Measurements from ENCODE around the gene CSK. TPM values are rescaled to one million over a fixed set of nuclear protein-coding genes. Genes with fewer than 3 reads are reported as not detected.

The CSK gene
- total and polyA plus RNA-seq, 4 donors, result 6.9 to 41.7 (median 24.1) TPM

DNA sequence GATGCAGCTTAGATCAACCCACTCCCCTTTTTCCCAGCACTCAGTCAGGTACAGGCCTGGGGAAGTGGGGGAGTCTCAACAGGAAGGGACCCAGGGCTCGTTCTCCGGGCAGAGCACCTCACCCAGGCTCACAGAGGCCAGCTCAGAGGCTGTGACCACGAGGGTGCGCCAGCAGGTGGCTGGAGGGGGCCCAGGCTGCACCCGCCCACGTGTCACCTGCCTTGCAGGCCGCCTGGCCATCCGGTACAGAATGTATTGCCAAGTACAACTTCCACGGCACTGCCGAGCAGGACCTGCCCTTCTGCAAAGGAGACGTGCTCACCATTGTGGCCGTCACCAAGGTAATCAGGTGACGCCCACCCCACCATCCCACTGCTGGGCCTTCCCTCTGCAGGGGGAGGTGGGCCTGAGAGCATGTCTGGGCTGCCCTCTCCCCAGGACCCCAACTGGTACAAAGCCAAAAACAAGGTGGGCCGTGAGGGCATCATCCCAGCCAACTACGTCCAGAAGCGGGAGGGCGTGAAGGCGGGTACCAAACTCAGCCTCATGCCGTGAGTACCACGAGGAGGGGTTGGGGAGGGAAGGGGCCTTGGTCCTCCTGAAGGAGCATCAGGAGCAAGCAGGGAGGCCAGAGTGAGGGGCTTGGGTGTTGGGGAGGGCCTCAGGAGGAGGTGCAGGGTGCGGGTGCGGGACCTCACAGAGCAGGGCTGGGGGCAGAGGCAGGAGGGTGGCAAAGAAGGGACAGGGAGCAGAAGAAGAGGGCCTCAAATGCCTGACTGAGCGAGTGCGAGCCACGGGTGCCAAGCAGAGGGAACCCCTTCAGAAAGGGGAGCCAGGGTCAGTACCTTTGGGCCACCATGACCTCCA, 16.7 kb downstream of the CSK start:
- no peaks in the 10 kb centered on the region for H3K27me3 ChIP-seq (ENCODE audit: control insufficient read depth in 4 of 4, insufficient read depth in 4 of 4, low read length in 3 of 4)
- H3K27ac ChIP-seq (ENCODE audit: low read depth in 1 of 2, low read length in 2 of 2), result peak overlapping the region; percentile 76 to 77
- no peaks in the 10 kb centered on the region for H3K9me3 ChIP-seq (ENCODE audit: control insufficient read depth in 4 of 4, low read length in 3 of 4)
- H3K4me3 ChIP-seq (ENCODE audit: low read depth in 1 of 3, low read length in 3 of 3), result no peak overlapping the region
- DNase-seq (ENCODE audit: low spot score), result no peak
- 51% methylated on average over 25 of the region's 25 CpGs for WGBS
- no peak for TF ChIP-seq FOXA1 (IDR thresholded peaks at IDR 0.05)
- TF ChIP-seq, protein P1, sequence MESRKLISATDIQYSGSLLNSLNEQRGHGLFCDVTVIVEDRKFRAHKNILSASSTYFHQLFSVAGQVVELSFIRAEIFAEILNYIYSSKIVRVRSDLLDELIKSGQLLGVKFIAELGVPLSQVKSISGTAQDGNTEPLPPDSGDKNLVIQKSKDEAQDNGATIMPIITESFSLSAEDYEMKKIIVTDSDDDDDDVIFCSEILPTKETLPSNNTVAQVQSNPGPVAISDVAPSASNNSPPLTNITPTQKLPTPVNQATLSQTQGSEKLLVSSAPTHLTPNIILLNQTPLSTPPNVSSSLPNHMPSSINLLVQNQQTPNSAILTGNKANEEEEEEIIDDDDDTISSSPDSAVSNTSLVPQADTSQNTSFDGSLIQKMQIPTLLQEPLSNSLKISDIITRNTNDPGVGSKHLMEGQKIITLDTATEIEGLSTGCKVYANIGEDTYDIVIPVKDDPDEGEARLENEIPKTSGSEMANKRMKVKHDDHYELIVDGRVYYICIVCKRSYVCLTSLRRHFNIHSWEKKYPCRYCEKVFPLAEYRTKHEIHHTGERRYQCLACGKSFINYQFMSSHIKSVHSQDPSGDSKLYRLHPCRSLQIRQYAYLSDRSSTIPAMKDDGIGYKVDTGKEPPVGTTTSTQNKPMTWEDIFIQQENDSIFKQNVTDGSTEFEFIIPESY (IDR thresholded peaks at IDR 0.05), result no peak
- TF ChIP-seq JUND (IDR thresholded peaks at IDR 0.05), result no peak
- peak in 1 of 2 donors; percentile 86 for TF ChIP-seq EGR1 (IDR thresholded peaks at IDR 0.05; ENCODE audit: low read depth in 2 of 2)
- peak; percentile 39 to 55 for TF ChIP-seq RAD21 (IDR thresholded peaks at IDR 0.05)
- TF ChIP-seq SP1 (IDR thresholded peaks at IDR 0.05), result peak; percentile 40
- TF ChIP-seq, protein P2, sequence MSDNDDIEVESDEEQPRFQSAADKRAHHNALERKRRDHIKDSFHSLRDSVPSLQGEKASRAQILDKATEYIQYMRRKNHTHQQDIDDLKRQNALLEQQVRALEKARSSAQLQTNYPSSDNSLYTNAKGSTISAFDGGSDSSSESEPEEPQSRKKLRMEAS (IDR thresholded peaks at IDR 0.05), result peak; percentile 94
- TF ChIP-seq, protein P3, sequence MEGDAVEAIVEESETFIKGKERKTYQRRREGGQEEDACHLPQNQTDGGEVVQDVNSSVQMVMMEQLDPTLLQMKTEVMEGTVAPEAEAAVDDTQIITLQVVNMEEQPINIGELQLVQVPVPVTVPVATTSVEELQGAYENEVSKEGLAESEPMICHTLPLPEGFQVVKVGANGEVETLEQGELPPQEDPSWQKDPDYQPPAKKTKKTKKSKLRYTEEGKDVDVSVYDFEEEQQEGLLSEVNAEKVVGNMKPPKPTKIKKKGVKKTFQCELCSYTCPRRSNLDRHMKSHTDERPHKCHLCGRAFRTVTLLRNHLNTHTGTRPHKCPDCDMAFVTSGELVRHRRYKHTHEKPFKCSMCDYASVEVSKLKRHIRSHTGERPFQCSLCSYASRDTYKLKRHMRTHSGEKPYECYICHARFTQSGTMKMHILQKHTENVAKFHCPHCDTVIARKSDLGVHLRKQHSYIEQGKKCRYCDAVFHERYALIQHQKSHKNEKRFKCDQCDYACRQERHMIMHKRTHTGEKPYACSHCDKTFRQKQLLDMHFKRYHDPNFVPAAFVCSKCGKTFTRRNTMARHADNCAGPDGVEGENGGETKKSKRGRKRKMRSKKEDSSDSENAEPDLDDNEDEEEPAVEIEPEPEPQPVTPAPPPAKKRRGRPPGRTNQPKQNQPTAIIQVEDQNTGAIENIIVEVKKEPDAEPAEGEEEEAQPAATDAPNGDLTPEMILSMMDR (IDR thresholded peaks at IDR 0.05; ENCODE audit: low read depth, low read length, missing input control), result peak; percentile 23
- TF ChIP-seq HNF4A (conservative IDR thresholded peaks at IDR 0.05), result peak in 1 of 2 donors; percentile 71
- peak; percentile 55 for TF ChIP-seq YY1 (IDR thresholded peaks at IDR 0.05)
- peak in 1 of 2 donors; percentile 77 for TF ChIP-seq RXRA (IDR thresholded peaks at IDR 0.05)
- peaks cover 6 to 32% (median 20%) of the 10 kb centered on the region in 4 donors for H3K36me3 ChIP-seq (ENCODE audit: control insufficient read depth in 4 of 4, insufficient read depth in 3 of 4, low read depth in 1 of 4, low read length in 3 of 4)
- H3K9ac ChIP-seq (ENCODE audit: low read depth in 1 of 2, low read length in 2 of 2), result peak overlapping the region in 1 of 2 donors; percentile 62
- H3K4me1 ChIP-seq (ENCODE audit: control insufficient read depth in 4 of 4, insufficient read depth in 4 of 4, low read length in 3 of 4), result peaks cover 23 to 62% (median 51%) of the 10 kb centered on the region in 4 donors

DNA sequence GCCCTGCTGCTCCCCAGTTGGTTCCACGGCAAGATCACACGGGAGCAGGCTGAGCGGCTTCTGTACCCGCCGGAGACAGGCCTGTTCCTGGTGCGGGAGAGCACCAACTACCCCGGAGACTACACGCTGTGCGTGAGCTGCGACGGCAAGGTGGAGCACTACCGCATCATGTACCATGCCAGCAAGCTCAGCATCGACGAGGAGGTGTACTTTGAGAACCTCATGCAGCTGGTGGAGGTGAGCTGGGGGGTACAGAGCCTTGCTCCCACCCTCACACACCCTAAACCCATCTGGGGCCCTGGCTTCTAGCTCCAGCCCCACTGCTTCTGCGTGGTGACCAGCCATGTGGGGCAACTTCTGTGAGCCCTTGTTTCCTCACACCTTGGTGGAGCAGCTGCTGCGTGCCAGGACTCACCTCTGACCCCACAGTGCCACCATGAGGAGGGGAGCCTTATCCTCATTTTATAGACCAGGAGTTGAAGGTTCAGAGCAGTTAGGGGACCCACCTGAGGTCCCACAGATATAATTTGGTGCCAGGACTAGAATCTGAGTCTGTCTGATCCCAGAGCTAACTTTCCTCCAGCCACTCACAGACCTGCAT, 17.5 kb downstream of the CSK start:
- no peak overlapping the region for H3K4me3 ChIP-seq (ENCODE audit: low read depth in 1 of 3, low read length in 3 of 3)
- H3K9ac ChIP-seq (ENCODE audit: low read depth in 1 of 2, low read length in 2 of 2), result peak overlapping the region in 1 of 2 donors; percentile 10
- H3K36me3 ChIP-seq (ENCODE audit: control insufficient read depth in 4 of 4, insufficient read depth in 3 of 4, low read depth in 1 of 4, low read length in 3 of 4), result peaks cover 8 to 39% (median 27%) of the 10 kb centered on the region in 4 donors
- H3K27me3 ChIP-seq (ENCODE audit: control insufficient read depth in 4 of 4, insufficient read depth in 4 of 4, low read length in 3 of 4), result no peaks in the 10 kb centered on the region
- peaks cover 23 to 61% (median 51%) of the 10 kb centered on the region in 4 donors for H3K4me1 ChIP-seq (ENCODE audit: control insufficient read depth in 4 of 4, insufficient read depth in 4 of 4, low read length in 3 of 4)
- no peak for DNase-seq (ENCODE audit: low spot score)
- TF ChIP-seq RAD21 (IDR thresholded peaks at IDR 0.05) (no peak), FOXA2 (IDR thresholded peaks at IDR 0.05) (no peak), NR2F2 (IDR thresholded peaks at IDR 0.05) (peak; percentile 9), HNF4G (IDR thresholded peaks at IDR 0.05) (no peak)
- TF ChIP-seq, protein P2 (IDR thresholded peaks at IDR 0.05), result peak; percentile 42
- TF ChIP-seq, protein P1 (IDR thresholded peaks at IDR 0.05), result no peak
- TF ChIP-seq, protein P3 (IDR thresholded peaks at IDR 0.05; ENCODE audit: low read depth, low read length, missing input control), result peak; percentile 12
- TF ChIP-seq, protein P4, sequence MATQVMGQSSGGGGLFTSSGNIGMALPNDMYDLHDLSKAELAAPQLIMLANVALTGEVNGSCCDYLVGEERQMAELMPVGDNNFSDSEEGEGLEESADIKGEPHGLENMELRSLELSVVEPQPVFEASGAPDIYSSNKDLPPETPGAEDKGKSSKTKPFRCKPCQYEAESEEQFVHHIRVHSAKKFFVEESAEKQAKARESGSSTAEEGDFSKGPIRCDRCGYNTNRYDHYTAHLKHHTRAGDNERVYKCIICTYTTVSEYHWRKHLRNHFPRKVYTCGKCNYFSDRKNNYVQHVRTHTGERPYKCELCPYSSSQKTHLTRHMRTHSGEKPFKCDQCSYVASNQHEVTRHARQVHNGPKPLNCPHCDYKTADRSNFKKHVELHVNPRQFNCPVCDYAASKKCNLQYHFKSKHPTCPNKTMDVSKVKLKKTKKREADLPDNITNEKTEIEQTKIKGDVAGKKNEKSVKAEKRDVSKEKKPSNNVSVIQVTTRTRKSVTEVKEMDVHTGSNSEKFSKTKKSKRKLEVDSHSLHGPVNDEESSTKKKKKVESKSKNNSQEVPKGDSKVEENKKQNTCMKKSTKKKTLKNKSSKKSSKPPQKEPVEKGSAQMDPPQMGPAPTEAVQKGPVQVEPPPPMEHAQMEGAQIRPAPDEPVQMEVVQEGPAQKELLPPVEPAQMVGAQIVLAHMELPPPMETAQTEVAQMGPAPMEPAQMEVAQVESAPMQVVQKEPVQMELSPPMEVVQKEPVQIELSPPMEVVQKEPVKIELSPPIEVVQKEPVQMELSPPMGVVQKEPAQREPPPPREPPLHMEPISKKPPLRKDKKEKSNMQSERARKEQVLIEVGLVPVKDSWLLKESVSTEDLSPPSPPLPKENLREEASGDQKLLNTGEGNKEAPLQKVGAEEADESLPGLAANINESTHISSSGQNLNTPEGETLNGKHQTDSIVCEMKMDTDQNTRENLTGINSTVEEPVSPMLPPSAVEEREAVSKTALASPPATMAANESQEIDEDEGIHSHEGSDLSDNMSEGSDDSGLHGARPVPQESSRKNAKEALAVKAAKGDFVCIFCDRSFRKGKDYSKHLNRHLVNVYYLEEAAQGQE (IDR thresholded peaks at IDR 0.05), result no peak
- 81% methylated on average over 16 of the region's 16 CpGs for WGBS
- H3K9me3 ChIP-seq (ENCODE audit: control insufficient read depth in 4 of 4, low read length in 3 of 4), result no peaks in the 10 kb centered on the region
- H3K27ac ChIP-seq (ENCODE audit: low read depth in 1 of 2, low read length in 2 of 2), result peak overlapping the region; percentile 76 to 77
